Ramos (cell line): ENCODE results near the gene FGF10.

Experiments used
- in situ Hi-C: fragments of 300-500 bp; cut with MboI; formaldehyde crosslinking; loops from one replicate; pipeline ENCODE4 v1.14.3; 2022; ENCODE audit warnings: low sequenced_read_pairs; ENCODE audit not compliant: unreplicated experiment

The FGF10 gene

GRCh38 chr5:44360919-44361318 lies 28.3 kb downstream of the FGF10 start:
- in situ Hi-C loops = no loop called here

DNA sequence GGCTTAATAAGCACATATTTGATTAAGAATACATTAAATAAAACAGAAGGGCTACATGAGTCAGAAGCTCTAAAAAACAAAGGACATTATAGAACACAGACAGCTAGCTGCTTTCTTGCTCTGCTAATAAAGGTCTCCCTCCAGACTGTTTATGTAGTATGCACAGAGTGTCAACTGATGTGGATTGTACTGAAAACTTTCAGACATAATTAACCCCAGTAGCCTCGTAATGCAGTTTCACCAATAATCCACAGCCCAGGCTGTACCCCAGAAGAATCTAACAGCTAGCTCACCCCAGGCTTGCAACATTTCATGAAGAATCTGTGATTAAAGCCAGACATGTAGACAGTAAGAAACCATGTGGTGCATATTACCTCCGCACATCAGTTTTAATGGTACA lies 30.8 kb downstream of the FGF10 start:
- in situ Hi-C loops = no loop called here

DNA sequence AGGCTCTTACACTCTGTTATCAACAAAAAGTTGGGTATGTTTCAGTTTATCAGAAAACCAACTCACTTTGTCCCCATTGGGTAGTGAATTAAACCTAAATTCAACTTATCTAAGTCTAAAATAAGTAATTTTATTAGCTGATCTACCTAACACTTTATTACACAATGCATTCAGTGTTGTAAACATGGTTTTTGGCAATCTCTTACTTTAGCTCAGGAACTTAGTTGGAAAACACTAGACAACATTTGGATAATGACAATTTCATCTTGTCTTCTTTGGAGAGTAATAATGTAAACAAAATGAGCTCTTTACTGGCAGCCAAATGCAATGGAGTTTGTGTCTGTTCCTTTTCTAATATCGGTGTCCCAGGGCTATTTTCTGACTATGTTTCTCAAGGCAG lies 33.0 kb downstream of the FGF10 start:
- in situ Hi-C loops = no loop called here

- in situ Hi-C loops = no loop called here
Observed at GRCh38 chr5:44345871-44346270, 43.3 kb downstream of the FGF10 start.

GRCh38 chr5:44336708-44337107 lies 52.5 kb downstream of the FGF10 start:
- in situ Hi-C loops = no loop called here

DNA sequence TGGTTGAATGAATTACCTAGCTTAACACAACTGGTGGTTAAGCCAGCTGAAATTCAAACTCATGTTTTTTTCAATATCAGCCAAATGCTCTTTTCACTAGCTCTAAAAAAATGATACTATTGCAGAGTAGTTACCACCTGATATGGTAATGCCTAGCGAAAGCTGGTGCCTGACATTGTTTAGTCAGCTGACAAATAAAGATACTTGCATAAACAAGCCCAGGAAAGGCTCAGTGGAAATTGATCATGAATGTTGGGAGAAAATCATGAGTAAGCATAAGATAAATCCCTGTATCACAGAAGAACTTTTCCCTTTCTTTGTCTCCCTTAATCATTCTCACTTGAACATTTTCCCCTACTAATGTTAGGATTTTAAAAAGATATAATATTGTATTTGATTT lies 54.6 kb downstream of the FGF10 start:
- in situ Hi-C loops = no loop called here

DNA sequence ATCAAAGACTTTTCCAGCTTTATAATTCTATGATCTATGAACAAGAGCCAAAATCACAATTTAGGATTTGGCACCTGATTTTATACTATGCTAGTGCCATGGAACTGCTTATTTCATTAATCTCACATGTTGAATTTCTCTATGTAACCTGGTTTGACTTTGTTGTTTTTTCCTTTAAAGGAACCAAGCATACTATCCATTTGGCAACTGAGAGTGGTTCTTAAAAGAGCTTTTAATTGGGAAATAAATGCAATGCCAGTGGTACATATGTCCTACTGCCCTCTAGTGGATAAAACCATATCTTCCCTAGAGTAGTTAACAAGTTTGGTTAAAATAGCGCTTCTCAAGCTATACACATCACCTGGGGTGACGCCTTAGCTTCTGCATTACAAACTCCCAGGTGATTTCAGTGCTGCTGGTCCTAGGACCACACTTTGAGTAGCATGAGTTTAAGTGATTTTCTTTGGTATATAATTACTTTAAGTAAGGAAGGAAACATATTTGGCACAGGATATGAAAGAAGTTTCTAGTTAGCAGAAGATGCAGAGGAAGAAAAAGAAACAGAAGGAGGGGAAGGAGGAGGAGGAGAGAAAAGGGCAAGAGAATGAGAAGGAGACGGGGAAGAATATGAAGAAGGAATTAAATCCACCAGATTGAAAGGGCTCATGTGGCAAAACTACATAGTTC lies 56.8 kb downstream of the FGF10 start:
- in situ Hi-C loops = no loop called here

GRCh38 chr5:44331471-44332050 lies 57.7 kb downstream of the FGF10 start:
- in situ Hi-C loops = no loop called here

GRCh38 chr5:44329716-44330115 lies 59.5 kb downstream of the FGF10 start:
- in situ Hi-C loops = no loop called here

GRCh38 chr5:44321144-44321725 lies 68.0 kb downstream of the FGF10 start:
- in situ Hi-C loops = no loop called here

GRCh38 chr5:44320188-44320587 lies 69.0 kb downstream of the FGF10 start:
- in situ Hi-C loops = no loop called here

- in situ Hi-C loops = no loop called here
Observed at GRCh38 chr5:44318883-44319282, 70.3 kb downstream of the FGF10 start.

GRCh38 chr5:44312374-44312773 lies 76.8 kb downstream of the FGF10 start:
- in situ Hi-C loops = no loop called here

GRCh38 chr5:44300551-44300950 lies 88.7 kb downstream of the FGF10 start:
- in situ Hi-C loops = no loop called here

DNA sequence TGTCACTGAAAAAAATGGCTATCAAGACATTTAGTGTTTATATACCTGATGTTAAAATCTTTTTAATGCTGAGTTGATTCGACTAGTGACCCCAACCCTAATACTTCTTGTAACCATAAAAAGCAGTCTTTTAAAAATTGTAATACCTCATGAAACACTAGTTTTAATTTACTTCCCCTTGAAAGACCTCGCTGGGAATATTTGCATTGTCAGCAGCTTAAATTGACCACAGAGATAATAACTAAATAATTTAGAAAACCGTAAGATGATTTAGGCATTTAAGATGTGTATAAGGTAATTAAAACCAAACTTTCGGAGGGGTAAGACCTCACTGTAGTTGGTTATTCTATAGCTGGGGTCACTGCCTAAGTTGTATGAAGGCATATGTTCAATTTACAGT lies 89.8 kb downstream of the FGF10 start:
- in situ Hi-C loops = no loop called here

GRCh38 chr5:44294516-44294915 lies 94.7 kb downstream of the FGF10 start:
- in situ Hi-C loops = no loop called here

- in situ Hi-C loops = no loop called here
Observed at GRCh38 chr5:44292736-44293135, 96.5 kb downstream of the FGF10 start.

GRCh38 chr5:44278469-44278868 lies 110.8 kb downstream of the FGF10 start:
- in situ Hi-C loops = no loop called here

DNA sequence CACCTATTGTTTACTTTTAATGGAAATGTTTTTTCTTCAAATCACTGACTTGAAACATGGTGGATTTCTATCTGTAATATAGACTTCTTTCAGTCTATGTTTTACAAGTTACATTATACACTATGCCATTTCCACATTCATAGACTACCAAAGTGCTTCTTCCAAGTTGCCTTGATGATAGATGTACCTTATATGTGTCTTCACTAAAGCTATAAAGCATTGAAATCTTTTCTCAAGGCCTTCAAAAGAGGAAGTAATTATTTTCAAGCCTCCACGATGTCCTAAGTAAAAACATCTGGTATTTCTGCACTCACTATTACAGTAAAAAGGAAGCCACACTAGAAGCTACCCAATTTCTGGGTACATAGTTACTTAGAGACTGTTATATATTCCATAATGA lies 113.3 kb downstream of the FGF10 start:
- in situ Hi-C loops = no loop called here

DNA sequence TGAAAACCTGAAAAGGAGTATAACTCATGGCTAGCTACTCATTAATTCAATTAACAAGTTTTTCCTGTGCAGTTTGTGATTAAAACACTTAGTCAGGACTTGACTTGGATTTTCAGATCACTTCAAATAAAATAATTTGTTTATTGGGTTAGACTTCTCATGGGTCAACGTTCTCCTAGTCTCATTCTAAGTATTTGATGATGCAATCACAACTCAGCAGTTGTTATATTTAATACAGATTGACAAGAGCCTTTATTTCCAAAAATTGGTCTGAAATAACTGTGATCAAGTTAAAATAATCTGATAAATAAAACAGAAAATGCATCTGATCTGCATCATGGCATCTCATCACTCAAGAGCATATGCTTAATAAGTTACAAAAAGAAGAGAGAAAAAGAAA lies 113.9 kb downstream of the FGF10 start:
- in situ Hi-C loops = no loop called here

GRCh38 chr5:44267909-44268308 lies 121.3 kb downstream of the FGF10 start:
- in situ Hi-C loops = no loop called here
